NOMO-1 (cell line): ENCODE data around the gene ZFP3.
"Not testable (repeated sequence)": the region's sequence is repeated elsewhere in the genome, so short reads cannot be mapped to it uniquely, and the experiment has no call there.

Experiments
- DNase-seq, 2 experiments: peaks; one replicate each; lab custom pipeline; 2025; ENCODE audit not compliant: unreplicated experiment in 2 of 2; lab: John Stamatoyannopoulos, UW

ZFP3 gene

DNA sequence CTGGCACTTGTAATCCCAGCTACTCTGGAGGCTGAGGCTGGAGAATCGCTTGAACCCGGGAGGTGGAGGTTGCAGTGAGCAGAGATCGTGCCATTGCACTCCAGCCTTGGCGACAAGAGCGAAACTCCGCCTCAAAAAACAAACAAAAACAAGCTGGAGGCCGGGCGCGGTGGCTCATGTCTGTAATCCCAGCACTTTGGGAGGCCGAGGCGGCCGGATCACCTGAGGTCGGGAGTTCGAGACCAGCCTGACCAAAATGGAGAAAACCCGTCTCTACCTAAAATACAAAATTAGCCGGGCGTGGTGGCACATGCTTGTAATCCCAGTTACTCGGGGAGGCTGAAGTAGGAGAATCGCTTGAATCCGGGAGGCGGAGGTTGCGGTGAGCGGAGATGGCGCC lies 992 bp upstream of the ZFP3 start:
- DNase-seq = not testable (repeated sequence)

DNA sequence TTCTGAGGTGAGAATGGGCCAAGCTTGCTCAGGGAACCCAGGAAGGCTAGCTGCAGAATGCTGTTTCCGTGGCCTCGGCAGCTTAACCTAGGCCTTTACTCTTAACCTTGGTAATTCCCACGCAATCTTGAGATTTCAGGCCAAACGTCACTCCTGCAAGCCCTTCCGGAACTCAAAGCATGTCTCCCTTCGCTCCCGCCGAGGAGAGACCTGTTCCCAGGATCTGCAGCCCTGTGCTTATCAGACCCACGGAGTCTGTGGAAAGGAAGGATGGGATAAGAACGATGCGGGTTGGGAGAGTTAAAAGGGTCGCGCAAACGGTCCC lies 524 bp upstream of the ZFP3 start:
- no peak for DNase-seq

DNA sequence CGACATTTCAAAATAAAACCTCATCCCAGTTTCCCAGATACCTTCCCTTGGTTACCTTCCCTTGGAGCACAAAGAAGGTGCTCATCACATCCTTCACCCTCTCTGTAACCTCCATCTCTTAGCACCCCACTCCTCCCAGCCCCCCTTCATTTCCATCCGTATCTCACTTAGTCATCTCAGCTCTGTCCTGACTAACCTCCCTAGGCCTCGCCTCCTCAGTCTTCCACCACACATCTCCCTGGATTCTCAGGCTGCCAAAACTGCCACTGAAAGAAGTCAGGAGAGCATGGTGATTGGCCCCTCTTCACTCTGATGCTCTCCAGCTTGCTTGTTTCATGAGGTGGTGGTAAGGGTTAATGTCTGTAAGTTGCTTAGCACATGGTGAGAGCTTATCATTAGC lies 2.3 kb downstream of the ZFP3 start:
- no peak for DNase-seq

GRCh38 chr17:5092218-5093010 lies 14.1 kb downstream of the ZFP3 start:
- no peak for DNase-seq

DNA sequence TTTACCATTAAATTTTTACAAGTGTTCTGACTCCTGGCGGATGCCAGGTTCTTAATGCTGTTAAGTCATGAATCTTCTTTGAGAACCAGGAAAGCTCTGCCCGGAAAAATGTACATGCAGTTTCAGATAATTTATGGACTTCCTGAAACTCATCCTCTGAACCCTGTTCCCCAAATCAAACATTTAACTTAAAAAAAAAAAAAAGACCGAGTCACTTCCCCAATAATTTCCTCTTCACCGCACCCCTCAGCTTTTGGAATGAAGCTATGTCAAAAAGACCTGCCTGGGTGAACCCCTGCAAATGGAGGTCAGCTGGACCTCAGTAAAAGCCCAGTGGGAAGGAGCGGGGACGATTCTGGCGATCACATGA lies 18.4 kb downstream of the ZFP3 start:
- DNase-seq = peak in 1 of 2 experiments; percentile 41

DNA sequence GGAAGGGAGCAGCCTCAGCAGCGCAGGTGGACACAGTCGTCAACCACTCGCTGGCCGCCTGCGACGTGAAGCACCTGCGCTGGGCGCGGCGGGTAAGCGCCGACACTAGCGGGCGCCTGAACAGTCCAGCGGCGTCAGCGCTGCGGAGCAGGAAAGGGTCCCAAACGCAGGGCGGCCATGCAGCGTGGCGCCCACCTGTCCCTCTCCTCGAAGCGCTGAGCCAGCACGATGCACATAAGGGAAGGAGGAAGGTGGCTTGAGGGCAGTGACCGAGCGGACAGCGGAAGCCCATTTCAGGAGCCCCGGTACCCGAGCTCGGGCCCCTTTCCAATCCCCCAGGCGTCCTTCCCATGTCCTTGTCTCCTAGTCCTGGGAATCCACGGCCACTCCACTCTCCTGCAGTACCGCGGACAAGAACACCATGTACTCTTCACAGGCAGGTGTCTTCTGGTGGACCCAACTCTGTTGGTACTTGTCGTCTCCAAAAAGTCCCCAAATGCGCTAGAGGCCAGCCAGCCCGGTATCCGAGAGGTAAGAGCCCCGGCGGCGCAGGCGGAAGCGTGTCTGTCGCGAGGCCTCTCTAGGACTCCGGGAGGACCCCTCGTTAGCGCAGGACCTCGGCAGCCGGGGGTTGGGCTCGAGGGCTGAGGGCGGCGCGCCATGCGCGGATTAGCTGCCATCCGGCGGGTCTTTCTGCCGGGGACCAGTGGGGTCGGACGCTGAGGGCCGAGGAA lies 19.0 kb downstream of the ZFP3 start:
- DNase-seq = no peak

- DNase-seq = no peak
Observed at GRCh38 chr17:5099271-5099670, 21.0 kb downstream of the ZFP3 start.

DNA sequence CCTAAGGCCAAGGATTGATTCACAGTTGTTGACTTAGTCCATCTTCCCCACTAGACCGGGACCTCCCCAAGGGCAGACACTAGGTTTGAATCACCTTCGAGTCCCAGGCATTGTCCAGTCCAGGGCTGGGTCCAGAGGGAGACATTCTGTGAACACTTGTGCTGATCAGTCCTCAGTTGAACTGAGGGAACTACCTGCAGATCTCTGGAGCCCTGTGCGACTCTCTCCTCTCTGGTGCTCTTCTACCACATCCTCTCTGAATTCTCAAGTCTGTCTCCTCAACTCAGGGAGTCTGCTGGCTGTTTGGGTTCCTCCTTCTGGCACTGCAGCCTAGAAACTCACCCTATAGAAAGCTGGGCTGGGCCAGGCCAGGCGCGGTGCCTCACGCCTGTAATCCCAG lies 22.6 kb downstream of the ZFP3 start:
- no peak for DNase-seq

DNA sequence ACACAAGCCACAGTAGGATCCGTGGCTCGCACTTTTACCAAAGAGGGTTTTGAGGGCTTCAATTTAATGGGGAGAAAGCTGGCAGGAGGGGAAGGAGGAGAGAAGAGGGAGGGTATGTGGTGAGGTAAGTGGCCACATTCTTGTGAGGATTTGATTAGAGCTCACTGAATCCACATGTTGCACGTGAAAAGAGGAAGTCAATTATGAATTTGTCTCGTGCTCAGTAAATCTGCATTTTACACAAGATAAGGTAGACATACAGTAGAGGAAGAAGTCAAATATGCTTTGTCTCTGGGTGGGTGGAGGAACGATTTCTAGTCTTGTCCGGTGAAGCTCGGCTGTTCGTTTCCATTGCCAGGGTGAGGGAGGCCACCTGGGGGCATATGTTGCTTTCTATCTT lies 32.5 kb downstream of the ZFP3 start:
- DNase-seq = peak; percentile 24 to 27

GRCh38 chr17:5111402-5112204 lies 33.3 kb downstream of the ZFP3 start, which contains the start of gene ZNF232:
Gene ZNF232, minus strand, starts transcription at chr17:5111878. Its CDS starts 56 bp downstream, at chr17:5111822.
- peak; percentile 94 to 97 for DNase-seq

DNA sequence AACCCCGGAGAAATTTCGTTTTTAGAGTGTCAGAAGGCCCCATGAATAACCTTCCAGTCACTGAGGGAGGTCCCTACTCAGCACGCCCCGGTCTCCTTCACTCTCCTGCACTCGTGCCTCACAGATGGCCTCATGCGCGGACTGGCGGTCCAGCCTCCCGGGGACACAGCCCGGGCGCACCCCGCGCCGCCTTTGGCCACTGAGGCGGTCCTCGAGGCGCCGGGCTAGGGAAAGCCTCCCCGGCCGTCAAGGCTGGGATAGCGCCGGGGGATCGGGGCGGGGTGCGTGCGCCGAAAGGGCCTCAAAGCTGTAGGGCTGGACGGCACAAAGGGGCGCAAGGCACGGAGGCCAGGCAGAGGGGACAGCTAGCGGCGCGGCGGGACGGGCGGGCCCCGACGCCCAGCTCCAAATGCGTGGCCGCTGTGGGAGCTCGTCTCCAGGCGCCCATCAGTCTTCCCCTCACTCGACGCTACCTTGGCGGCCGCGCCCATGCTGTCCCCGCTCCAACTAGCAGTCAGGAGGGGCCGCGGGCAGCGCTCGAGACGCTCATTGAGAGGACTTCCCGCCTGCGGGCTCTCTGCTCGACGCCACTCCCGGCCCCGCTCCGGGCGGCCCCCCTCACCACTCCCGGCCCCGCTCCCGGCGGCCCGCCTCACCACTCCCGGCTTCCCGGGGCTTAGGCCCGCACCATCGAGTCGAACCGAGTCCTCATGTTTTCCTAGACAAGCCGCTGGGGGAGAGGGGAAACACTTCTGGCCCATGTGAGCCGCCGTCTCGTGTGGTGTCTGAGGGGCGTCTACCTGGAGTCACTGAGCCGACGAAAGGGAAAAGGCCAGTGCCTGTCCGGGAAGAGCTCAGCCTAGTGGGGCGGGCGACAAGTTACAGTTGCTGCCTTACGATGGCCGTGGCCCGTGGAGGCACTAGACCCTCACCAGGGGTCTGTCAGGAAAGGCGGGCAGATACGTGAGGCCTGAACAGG lies 37.7 kb downstream of the ZFP3 start, which contains the start of gene USP6:
TSS of gene USP6 (plus strand) at position 360 of the 979 bp plus-strand sequence. CDS start 14,336 bp downstream, outside the sequence.
- DNase-seq = no peak

DNA sequence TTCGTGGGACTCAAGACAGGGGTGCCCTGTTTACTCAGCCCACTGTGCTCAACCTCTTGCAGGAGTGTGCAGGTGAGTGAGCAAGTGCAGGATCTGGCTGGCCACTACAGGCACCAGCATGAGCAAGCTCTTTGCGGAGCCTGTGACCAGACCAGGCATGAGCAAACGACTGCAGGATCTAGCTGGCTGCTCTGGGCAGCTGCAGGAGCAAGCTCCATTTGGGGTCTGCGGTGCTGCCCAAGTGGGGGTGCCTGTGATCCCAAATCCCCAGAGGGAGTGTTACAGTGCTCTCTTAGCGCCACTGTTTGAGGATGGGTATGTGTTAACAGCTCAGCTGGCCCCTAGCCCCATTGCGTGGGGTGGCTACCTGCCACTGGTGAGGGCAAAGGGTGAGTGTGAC lies 40.0 kb downstream of the ZFP3 start:
- no peak for DNase-seq

DNA sequence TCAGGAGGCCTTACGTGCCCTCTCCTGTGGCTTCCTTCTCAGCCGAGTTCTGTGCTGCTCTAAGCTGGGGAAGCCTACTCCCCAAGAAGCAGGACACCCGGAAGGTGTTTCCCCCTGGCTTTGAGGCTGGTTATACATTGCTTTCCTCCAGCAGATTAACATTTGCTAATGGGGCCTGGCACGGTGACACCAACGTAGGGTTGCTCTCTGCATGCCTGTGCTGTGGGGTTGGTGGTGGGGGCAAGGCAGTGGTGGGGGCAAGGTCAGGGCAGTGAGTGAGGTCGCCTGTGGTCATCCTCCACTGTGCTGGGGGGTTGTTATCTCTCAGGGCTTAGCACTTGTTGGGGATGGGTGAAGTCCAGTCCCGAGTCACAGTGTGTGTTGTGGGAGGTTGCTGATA lies 41.8 kb downstream of the ZFP3 start:
- DNase-seq = no peak

GRCh38 chr17:5120436-5121185 lies 42.3 kb downstream of the ZFP3 start:
- not testable (repeated sequence) for DNase-seq

GRCh38 chr17:5121186-5121841 lies 43.0 kb downstream of the ZFP3 start:
- no peak for DNase-seq

- DNase-seq = not testable (repeated sequence)
Observed at GRCh38 chr17:5122056-5122455, 43.8 kb downstream of the ZFP3 start.

- DNase-seq = no peak
Observed at GRCh38 chr17:5122586-5123342, 44.5 kb downstream of the ZFP3 start.
